ENCODE results near the gene CORIN.

The CORIN gene

DNA sequence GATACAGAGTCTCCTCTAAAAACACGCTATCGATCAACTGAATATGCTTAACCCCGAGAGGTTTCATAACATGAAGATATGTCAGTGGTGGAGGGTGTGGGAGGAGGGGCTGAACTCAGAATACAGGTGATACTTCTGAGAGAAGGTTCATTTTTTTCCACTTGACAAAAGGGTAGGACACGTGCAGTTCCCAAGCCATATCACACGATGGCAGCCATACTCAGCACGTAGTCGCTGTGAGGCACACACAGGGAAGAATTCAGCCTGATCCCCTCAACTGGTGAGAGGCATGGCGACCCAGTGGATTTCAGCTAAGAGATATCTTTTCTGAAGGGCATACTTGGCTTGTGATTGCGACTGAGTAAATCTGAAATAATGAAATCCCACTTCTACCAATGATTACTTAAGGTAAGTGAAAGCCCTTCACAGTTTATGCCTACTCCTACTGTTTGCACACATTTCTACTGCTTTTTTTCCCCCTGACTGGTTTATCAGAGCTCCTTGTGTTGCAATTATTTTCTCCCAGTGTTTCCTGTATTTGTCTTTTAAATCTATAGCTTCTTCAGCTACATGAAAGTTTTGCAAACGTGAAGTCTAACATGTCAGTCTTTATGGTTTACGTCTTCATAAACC, 133.1 kb downstream of the CORIN start:
- Histone ChIP-seq H3K27ac (no peak overlapping the region), H3K9ac (no peak overlapping the region), H3K36me3 (ENCODE audit: insufficient read depth) (no peaks in the 10 kb centered on the region), H3K4me3 (IDR thresholded peaks at IDR 0.05; ENCODE audit: insufficient read depth, low read depth, low read length) (no peak overlapping the region), H4K20me1 (ENCODE audit: insufficient read depth) (no peaks in the 10 kb centered on the region), H3K27me3 (ENCODE audit: insufficient read depth, low read depth) (no peaks in the 10 kb centered on the region), H3K79me2 (ENCODE audit: insufficient read depth, low read depth) (no peaks in the 10 kb centered on the region), H2AFZ (ENCODE audit: low read depth) (no peak overlapping the region), H3K4me2 (no peak overlapping the region), H3K4me1 (ENCODE audit: low read depth, poor library complexity, severe bottlenecking) (no peaks in the 10 kb centered on the region)
- TF ChIP-seq, protein P1, sequence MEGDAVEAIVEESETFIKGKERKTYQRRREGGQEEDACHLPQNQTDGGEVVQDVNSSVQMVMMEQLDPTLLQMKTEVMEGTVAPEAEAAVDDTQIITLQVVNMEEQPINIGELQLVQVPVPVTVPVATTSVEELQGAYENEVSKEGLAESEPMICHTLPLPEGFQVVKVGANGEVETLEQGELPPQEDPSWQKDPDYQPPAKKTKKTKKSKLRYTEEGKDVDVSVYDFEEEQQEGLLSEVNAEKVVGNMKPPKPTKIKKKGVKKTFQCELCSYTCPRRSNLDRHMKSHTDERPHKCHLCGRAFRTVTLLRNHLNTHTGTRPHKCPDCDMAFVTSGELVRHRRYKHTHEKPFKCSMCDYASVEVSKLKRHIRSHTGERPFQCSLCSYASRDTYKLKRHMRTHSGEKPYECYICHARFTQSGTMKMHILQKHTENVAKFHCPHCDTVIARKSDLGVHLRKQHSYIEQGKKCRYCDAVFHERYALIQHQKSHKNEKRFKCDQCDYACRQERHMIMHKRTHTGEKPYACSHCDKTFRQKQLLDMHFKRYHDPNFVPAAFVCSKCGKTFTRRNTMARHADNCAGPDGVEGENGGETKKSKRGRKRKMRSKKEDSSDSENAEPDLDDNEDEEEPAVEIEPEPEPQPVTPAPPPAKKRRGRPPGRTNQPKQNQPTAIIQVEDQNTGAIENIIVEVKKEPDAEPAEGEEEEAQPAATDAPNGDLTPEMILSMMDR (conservative IDR thresholded peaks at IDR 0.05; ENCODE audit: low read depth, low read length): no peak

DNA sequence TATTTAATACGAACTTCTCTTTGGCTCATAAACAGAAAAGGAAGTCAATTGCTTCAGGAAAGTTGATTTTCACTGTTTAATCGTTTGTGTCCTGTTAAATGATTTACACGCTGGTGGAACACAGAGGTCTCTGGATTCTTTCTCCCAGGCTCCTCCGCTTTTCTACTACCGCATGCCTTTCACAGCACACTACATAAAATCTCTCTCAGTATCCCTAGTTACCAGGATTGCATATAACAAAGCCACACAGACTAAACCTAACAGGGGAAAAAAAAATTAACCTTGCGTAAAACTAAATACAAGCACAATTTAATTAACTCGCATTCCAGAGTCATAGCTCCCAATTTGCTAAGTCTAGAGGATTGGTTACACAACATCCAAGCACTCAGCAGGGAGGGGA, 133.9 kb downstream of the CORIN start:
- no peak overlapping the region for H3K27ac ChIP-seq
- no peak overlapping the region for H3K4me2 ChIP-seq
- H3K27me3 ChIP-seq (ENCODE audit: insufficient read depth, low read depth): no peaks in the 10 kb centered on the region
- TF ChIP-seq, protein P1 (conservative IDR thresholded peaks at IDR 0.05; ENCODE audit: low read depth, low read length): no peak
- no peak overlapping the region for H3K4me3 ChIP-seq (IDR thresholded peaks at IDR 0.05; ENCODE audit: insufficient read depth, low read depth, low read length)
- no peaks in the 10 kb centered on the region for H3K36me3 ChIP-seq (ENCODE audit: insufficient read depth)
- H2AFZ ChIP-seq (ENCODE audit: low read depth): no peak overlapping the region
- no peak overlapping the region for H3K9ac ChIP-seq
- H4K20me1 ChIP-seq (ENCODE audit: insufficient read depth): no peaks in the 10 kb centered on the region
- H3K4me1 ChIP-seq (ENCODE audit: low read depth, poor library complexity, severe bottlenecking): no peaks in the 10 kb centered on the region
- no peaks in the 10 kb centered on the region for H3K79me2 ChIP-seq (ENCODE audit: insufficient read depth, low read depth)

DNA sequence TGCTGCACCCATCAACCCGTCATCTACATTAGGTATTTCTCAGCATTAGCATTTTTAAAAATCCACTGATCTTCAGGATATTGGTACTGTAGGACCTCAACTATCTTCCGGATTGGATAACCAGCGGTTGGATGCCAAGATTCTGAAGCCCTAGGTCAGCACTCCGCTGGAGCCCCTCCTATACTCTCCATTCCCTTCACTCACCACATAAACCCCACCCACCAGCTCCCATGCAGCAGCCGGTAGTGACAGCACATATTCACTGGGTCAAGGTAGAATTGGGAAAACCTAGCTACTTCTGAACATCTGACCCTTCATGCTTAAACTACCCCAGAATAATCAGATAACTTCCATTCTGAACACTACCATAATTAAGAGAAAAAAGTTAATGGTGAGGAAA, 134.9 kb downstream of the CORIN start:
- Histone ChIP-seq H3K27ac (no peak overlapping the region), H3K4me3 (IDR thresholded peaks at IDR 0.05; ENCODE audit: insufficient read depth, low read depth, low read length) (no peak overlapping the region), H3K79me2 (ENCODE audit: insufficient read depth, low read depth) (no peaks in the 10 kb centered on the region), H3K27me3 (ENCODE audit: insufficient read depth, low read depth) (no peaks in the 10 kb centered on the region), H2AFZ (ENCODE audit: low read depth) (no peak overlapping the region), H3K36me3 (ENCODE audit: insufficient read depth) (no peaks in the 10 kb centered on the region), H3K4me2 (no peak overlapping the region), H3K4me1 (ENCODE audit: low read depth, poor library complexity, severe bottlenecking) (no peaks in the 10 kb centered on the region), H4K20me1 (ENCODE audit: insufficient read depth) (no peaks in the 10 kb centered on the region), H3K9ac (no peak overlapping the region)
- TF ChIP-seq, protein P1 (conservative IDR thresholded peaks at IDR 0.05; ENCODE audit: low read depth, low read length): no peak

DNA sequence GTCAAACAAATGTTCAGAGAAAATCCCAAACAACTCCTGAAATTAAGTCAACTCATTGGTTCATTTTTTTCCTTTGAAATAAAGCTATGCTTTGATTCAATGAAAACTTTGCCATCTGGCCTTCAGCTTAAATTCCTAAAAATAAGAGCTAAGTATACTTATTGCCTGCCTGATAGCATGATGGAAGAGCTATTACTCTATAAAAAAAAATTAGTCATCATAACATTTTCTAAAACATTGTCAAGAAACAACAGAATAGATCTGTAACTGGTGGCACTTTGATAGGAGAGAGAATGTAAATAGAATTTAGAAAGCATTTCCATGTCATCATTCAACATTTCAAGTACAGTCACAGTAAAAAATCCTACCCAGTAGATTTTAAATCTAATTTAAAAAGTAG, 136.6 kb downstream of the CORIN start:
- Histone ChIP-seq H3K79me2 (ENCODE audit: insufficient read depth, low read depth) (no peaks in the 10 kb centered on the region), H3K4me2 (no peak overlapping the region), H3K27me3 (ENCODE audit: insufficient read depth, low read depth) (no peaks in the 10 kb centered on the region), H3K4me3 (IDR thresholded peaks at IDR 0.05; ENCODE audit: insufficient read depth, low read depth, low read length) (no peak overlapping the region), H3K9ac (no peak overlapping the region), H3K36me3 (ENCODE audit: insufficient read depth) (no peaks in the 10 kb centered on the region), H4K20me1 (ENCODE audit: insufficient read depth) (no peaks in the 10 kb centered on the region), H3K4me1 (ENCODE audit: low read depth, poor library complexity, severe bottlenecking) (no peaks in the 10 kb centered on the region), H3K27ac (no peak overlapping the region), H2AFZ (ENCODE audit: low read depth) (no peak overlapping the region)
- TF ChIP-seq, protein P1 (conservative IDR thresholded peaks at IDR 0.05; ENCODE audit: low read depth, low read length): no peak

All from KMS-11 (cell line).